Natural killer cell (primary cell): Measurements from ENCODE around the gene MRPS7. TPM values are rescaled to one million over a fixed set of nuclear protein-coding genes. Genes with fewer than 3 reads are reported as not detected.
A peak's percentile ranks its signal among the peaks of the same experiment; 100 is the strongest.
"Not testable (repeated sequence)": the region's sequence is repeated elsewhere in the genome, so short reads cannot be mapped to it uniquely, and the experiment has no call there.

Source experiments
- ATAC-seq, 3 donors: fragments of 150-1000 bp in 2 of 3; fragments of 200-7000 bp in 1 of 3; cut with Tn5 transposase; 1 replicate in 1 of 3; 2 replicates in 2 of 3; pipeline ENCODE4 v1.10.0; 2021; ENCODE audit warnings: mild to moderate bottlenecking in 2 of 3, moderate library complexity in 2 of 3
- DNase-seq, 2 donors: peaks; one replicate each; pipeline versions ENCODE4 v3.0.0 to v3.0.0-alpha.2; 2013 to 2021; ENCODE audit warnings: mixed read lengths in 1 of 2
- H3K27ac ChIP-seq: one replicate; pipeline ENCODE4 v1.5.1; 2013; ENCODE audit warnings: mild to moderate bottlenecking, low read length
- H3K27me3 ChIP-seq: one replicate; pipeline ENCODE4 v1.6.1; 2013; ENCODE audit warnings: low read length; ENCODE audit not compliant: control insufficient read depth, insufficient read depth
- H3K36me3 ChIP-seq: one replicate; pipeline ENCODE4 v1.6.1; 2013; ENCODE audit warnings: low read length; ENCODE audit not compliant: control insufficient read depth, insufficient read depth
- H3K4me1 ChIP-seq: one replicate; pipeline ENCODE4 v1.6.1; 2013; ENCODE audit warnings: low read length; ENCODE audit not compliant: control insufficient read depth, insufficient read depth
- H3K4me3 ChIP-seq: one replicate; pipeline ENCODE4 v1.5.1; 2013; ENCODE audit warnings: low read length
- H3K9me3 ChIP-seq: one replicate; pipeline ENCODE4 v1.6.1; 2013; ENCODE audit warnings: low read length; ENCODE audit not compliant: control insufficient read depth, insufficient read depth
- H3K27ac Mint-ChIP-seq, 2 donors: one replicate each; pipeline ENCODE4 v1.8.0; 2022; ENCODE audit warnings: mild to moderate bottlenecking in 2 of 2, mixed read lengths in 2 of 2, moderate library complexity in 1 of 2
- H3K27me3 Mint-ChIP-seq, 2 donors: one replicate each; pipeline ENCODE4 v1.8.0; 2022; ENCODE audit warnings: low read depth in 2 of 2, mixed read lengths in 2 of 2
- H3K36me3 Mint-ChIP-seq: one replicate; pipeline ENCODE4 v1.8.0; 2022; ENCODE audit warnings: mixed read lengths
- H3K4me1 Mint-ChIP-seq, 2 donors: one replicate each; pipeline ENCODE4 v1.8.0; 2022; ENCODE audit warnings: mixed read lengths in 2 of 2
- H3K4me3 Mint-ChIP-seq: one replicate; pipeline ENCODE4 v1.8.0; 2022; ENCODE audit warnings: mild to moderate bottlenecking, moderate library complexity, mixed read lengths
- H3K9me3 Mint-ChIP-seq, 2 donors: one replicate each; pipeline ENCODE4 v1.8.0; 2022; ENCODE audit warnings: mixed read lengths in 2 of 2
- CTCF ChIP-seq: fragments of 200-600 bp; IDR thresholded peaks from one replicate; pipeline ENCODE4 v1.8.0; 2022; ENCODE audit warnings: antibody characterized with exemption
- WGBS: methylation state at CpG from one replicate; pipeline ENCODE4 v1.1.7; 2013; ENCODE audit warnings: missing lambda C conversion rate; ENCODE audit not compliant: insufficient coverage; 5-methylcytosine and 5-hydroxymethylcytosine counted together
- intact Hi-C: fragments of 100-400 bp; cut with micrococcal nuclease; formaldehyde crosslinking; loops from one replicate; pipeline ENCODE4 v1.14.2; 2022
- total RNA-seq, 4 donors: library from RNA; stranded (reverse); fragments of 120-200 nt in 1 of 4; gene quantifications; one replicate each; pipeline versions ENCODE4 v1.2.3 to v1.2.4, GENCODE V29; 2013 to 2022

MRPS7 gene
- total RNA-seq, 3 donors from 2014 or later (not counting 1 experiment from before 2014, with no cell fraction given) = 27.3 to 29.4 (median 27.9) TPM

DNA sequence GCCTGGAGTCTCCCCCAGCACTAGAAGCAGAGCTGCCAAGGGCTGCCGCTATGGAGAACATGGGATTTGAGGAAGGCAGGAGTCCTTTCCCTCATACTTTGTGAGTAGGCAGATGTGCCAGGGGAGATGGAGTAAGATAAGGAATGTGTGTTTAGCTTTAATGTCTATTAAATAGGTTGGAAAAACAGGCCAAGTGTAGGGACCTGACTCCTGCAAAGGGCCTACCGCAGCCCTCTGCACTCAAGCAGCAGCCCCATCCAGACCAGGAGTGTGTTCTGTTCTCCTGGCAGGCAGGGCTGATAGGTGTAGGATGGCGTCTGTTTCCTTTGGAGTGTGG, 11.1 kb downstream of the MRPS7 start:
- H3K27me3 Mint-ChIP-seq = no peaks in the 10 kb centered on the region
- H3K36me3 Mint-ChIP-seq = no peaks in the 10 kb centered on the region

DNA sequence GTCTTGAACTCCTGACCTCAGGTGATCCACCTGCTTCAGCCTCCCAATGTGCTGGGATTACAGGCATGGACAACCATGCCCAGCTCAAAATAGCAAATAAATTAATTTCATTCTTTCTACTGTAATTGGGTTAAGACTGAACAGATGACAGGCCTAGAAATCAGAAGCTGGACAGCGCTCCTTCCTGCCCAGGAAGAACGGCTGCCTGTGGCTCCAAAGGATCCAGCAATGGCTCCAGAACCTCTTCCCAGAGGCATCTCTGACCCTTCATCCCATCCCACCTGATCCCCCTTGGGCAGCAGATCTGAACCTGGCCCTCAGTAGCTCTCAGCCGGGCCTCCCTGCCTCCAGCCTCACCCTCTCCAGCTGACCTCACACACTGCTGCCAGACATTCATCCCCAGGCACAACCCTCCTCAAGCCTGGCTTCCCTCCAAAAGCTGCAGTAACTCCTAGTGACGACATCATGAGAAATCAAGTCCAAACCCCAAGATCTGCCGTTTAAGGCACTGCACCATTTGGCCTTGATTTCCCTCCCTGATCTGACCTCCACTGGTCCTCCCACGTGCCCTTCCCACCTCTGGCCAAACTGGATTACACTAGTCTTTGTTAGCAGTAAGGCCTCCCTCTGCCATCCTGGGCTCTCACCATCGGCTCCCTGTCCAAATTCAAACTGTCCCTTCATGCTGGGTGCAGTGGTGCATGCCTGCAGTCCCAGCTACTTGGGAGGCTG, 12.5 kb downstream of the MRPS7 start:
- Mint-ChIP-seq H3K27me3 (no peaks in the 10 kb centered on the region), H3K4me3 (peak overlapping the region; percentile 45), H3K36me3 (no peaks in the 10 kb centered on the region), H3K9me3 (no peaks in the 10 kb centered on the region), H3K27ac (peak overlapping the region in 1 of 2 donors; percentile 72), H3K4me1 (peaks cover 7 to 21% of the 10 kb centered on the region in 2 donors)
- WGBS = 94% methylated on average over 7 of the region's 7 CpGs
- no peak for ATAC-seq
- no peaks in the 10 kb centered on the region for H3K9me3 ChIP-seq
- intact Hi-C loops = no loop called here
- H3K4me1 ChIP-seq = peaks cover 32% of the 10 kb centered on the region
- peak in 1 of 2 donors; percentile 3 for DNase-seq
- TF ChIP-seq CTCF = no peak
- peaks cover 10% of the 10 kb centered on the region for H3K36me3 ChIP-seq
- no peaks in the 10 kb centered on the region for H3K27me3 ChIP-seq
- no peak overlapping the region for H3K27ac ChIP-seq
- no peak overlapping the region for H3K4me3 ChIP-seq

More for the DNA sequence above, 11.1 kb downstream of the MRPS7 start:
- Mint-ChIP-seq H3K4me1 (peaks cover 10 to 25% of the 10 kb centered on the region in 2 donors), H3K4me3 (peak overlapping the region; percentile 28), H3K27ac (peak overlapping the region in 1 of 2 donors; percentile 81), H3K9me3 (no peaks in the 10 kb centered on the region)
- H3K27me3 ChIP-seq = no peaks in the 10 kb centered on the region
- H3K9me3 ChIP-seq = no peaks in the 10 kb centered on the region
- TF ChIP-seq CTCF = no peak
- ATAC-seq (no peak), DNase-seq (peak in 1 of 2 donors; percentile 11)
- peaks cover 10% of the 10 kb centered on the region for H3K36me3 ChIP-seq
- H3K4me1 ChIP-seq = peaks cover 35% of the 10 kb centered on the region
- 88% methylated on average over 3 of the region's 3 CpGs for WGBS
- no peak overlapping the region for H3K4me3 ChIP-seq
- H3K27ac ChIP-seq = no peak overlapping the region
- intact Hi-C loops = no loop called here

DNA sequence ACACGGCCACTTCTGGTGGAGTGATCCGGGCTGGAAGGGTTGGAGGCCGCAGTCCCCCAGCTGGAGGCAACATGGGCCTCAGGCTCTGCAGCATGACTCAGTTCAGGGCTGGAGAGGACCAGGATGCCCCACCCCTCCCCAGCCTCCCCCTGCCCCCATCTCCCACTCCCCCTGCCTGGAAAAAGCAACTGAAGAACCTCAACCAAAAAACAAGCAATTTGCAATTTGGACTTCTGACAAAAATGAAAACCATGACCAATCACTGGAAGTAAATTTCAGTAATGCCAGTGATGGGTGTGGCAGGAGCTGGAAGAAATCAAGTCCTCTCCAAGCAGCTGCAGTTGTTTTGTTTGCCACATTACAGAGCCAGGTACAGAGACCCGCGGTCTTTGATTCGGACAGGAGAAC, 16.0 kb downstream of the MRPS7 start:
- Histone ChIP-seq H3K27ac (no peak overlapping the region), H3K4me3 (no peak overlapping the region), H3K4me1 (peaks cover 5% of the 10 kb centered on the region), H3K9me3 (no peaks in the 10 kb centered on the region), H3K36me3 (peaks cover 15% of the 10 kb centered on the region), H3K27me3 (no peaks in the 10 kb centered on the region)
- H3K4me3 Mint-ChIP-seq = no peak overlapping the region
- H3K27me3 Mint-ChIP-seq = no peaks in the 10 kb centered on the region
- no peak overlapping the region for H3K27ac Mint-ChIP-seq
- 97% methylated on average over 6 of the region's 6 CpGs for WGBS
- H3K36me3 Mint-ChIP-seq = no peaks in the 10 kb centered on the region
- H3K9me3 Mint-ChIP-seq = no peaks in the 10 kb centered on the region
- ATAC-seq (no peak), DNase-seq (no peak)
- peaks cover 0 to 4% of the 10 kb centered on the region in 2 donors for H3K4me1 Mint-ChIP-seq
- intact Hi-C loops = no loop called here
- TF ChIP-seq CTCF = no peak

GRCh38 chr17:75280189-75280588, 18.5 kb downstream of the MRPS7 start:
- DNase-seq, H3K4me1 Mint-ChIP-seq, H3K27me3 Mint-ChIP-seq, H3K27ac Mint-ChIP-seq, H3K4me1 ChIP-seq, H3K4me3 Mint-ChIP-seq, H3K9me3 Mint-ChIP-seq, H3K27me3 ChIP-seq, intact Hi-C loops, H3K9me3 ChIP-seq, H3K36me3 Mint-ChIP-seq, H3K4me3 ChIP-seq, ATAC-seq, H3K27ac ChIP-seq: not testable (repeated sequence)
- WGBS = 96% methylated on average over 4 of the region's 4 CpGs
- peaks cover 13% of the 10 kb centered on the region for H3K36me3 ChIP-seq
